Mesenchymal stem cell (in vitro differentiated cells and primary cell): ENCODE data around the gene GEMIN7.
"Not testable (repeated sequence)": the region's sequence is repeated elsewhere in the genome, so short reads cannot be mapped to it uniquely, and the experiment has no call there.

ENCODE experiments used
- DNase-seq: peaks from one replicate; pipeline ENCODE4 v3.0.0-alpha.2; 2013
- H2AFZ ChIP-seq: one replicate; pipeline ENCODE4 v1.6.1; 2013; ENCODE audit warnings: low read depth, mild to moderate bottlenecking, control low read depth, inconsistent platforms, low read length, moderate library complexity
- H2AK5ac ChIP-seq: 2 replicates; pipeline ENCODE4 v1.6.1; 2013; ENCODE audit warnings: low read length, moderate library complexity, mild to moderate bottlenecking, inconsistent platforms; ENCODE audit not compliant: severe bottlenecking
- H2BK120ac ChIP-seq: one replicate; pipeline ENCODE4 v1.6.1; 2013; ENCODE audit warnings: low read depth, mild to moderate bottlenecking, inconsistent platforms, low read length, moderate library complexity
- H2BK12ac ChIP-seq, 2 experiments: one replicate each; pipeline ENCODE4 v1.6.1; 2013; ENCODE audit warnings: inconsistent platforms in 2 of 2, low read length in 2 of 2, mild to moderate bottlenecking in 2 of 2, moderate library complexity in 2 of 2, control low read depth in 1 of 2
- H2BK15ac ChIP-seq: one replicate; pipeline ENCODE4 v1.6.1; 2013; ENCODE audit warnings: mild to moderate bottlenecking, low read depth, inconsistent platforms; ENCODE audit not compliant: poor library complexity, severe bottlenecking
- H2BK5ac ChIP-seq: 2 replicates; pipeline ENCODE4 v1.6.1; 2013; ENCODE audit warnings: low read depth, mild to moderate bottlenecking, low read length, control low read depth, inconsistent platforms; ENCODE audit not compliant: poor library complexity, severe bottlenecking
- H3K14ac ChIP-seq, 2 experiments: one replicate each; pipeline ENCODE4 v1.6.1; 2013; ENCODE audit warnings: inconsistent platforms in 2 of 2, low read length in 2 of 2, control low read depth in 1 of 2, mild to moderate bottlenecking in 1 of 2, moderate library complexity in 1 of 2
- H3K18ac ChIP-seq, 2 experiments: one replicate each; pipeline ENCODE4 v1.6.1; 2013; ENCODE audit warnings: inconsistent platforms in 2 of 2, low read length in 2 of 2, control low read depth in 1 of 2, low read depth in 1 of 2, mild to moderate bottlenecking in 1 of 2
- H3K23ac ChIP-seq, 2 experiments: one replicate each; pipeline ENCODE4 v1.6.1; 2013; ENCODE audit warnings: inconsistent platforms in 2 of 2, low read length in 2 of 2, mild to moderate bottlenecking in 2 of 2, moderate library complexity in 2 of 2, control low read depth in 1 of 2
- H3K27ac ChIP-seq: 2 replicates; pipeline ENCODE4 v1.5.1; 2013; ENCODE audit warnings: mild to moderate bottlenecking, moderate library complexity, low read length, control low read depth, inconsistent platforms; ENCODE audit not compliant: poor library complexity, severe bottlenecking
- H3K27me3 ChIP-seq, 2 experiments: 2 replicates each; pipeline versions ENCODE4 v1.6.1 to v1.7.0; 2013; ENCODE audit warnings: low read length in 2 of 2, mild to moderate bottlenecking in 2 of 2, moderate library complexity in 2 of 2, control low read depth in 1 of 2, inconsistent platforms in 1 of 2; ENCODE audit not compliant: control insufficient read depth in 1 of 2, insufficient read depth in 1 of 2
- H3K36me3 ChIP-seq, 2 experiments: 2 replicates each; pipeline versions ENCODE4 v1.6.1 to v1.7.0; 2013; ENCODE audit warnings: low read length in 2 of 2, control low read depth in 1 of 2, inconsistent platforms in 1 of 2, low read depth in 1 of 2, mild to moderate bottlenecking in 1 of 2; ENCODE audit not compliant: insufficient read depth in 2 of 2, control insufficient read depth in 1 of 2
- H3K4ac ChIP-seq, 2 experiments: one replicate each; pipeline ENCODE4 v1.6.1; 2013; ENCODE audit warnings: inconsistent platforms in 2 of 2, low read length in 2 of 2, mild to moderate bottlenecking in 2 of 2, moderate library complexity in 2 of 2, control low read depth in 1 of 2, low read depth in 1 of 2
- H3K4me1 ChIP-seq: 2 replicates; pipeline ENCODE4 v1.6.1; 2013; ENCODE audit warnings: low read depth, low read length, control low read depth; ENCODE audit not compliant: control insufficient read depth, insufficient read depth
- H3K4me2 ChIP-seq: 2 replicates; pipeline ENCODE4 v1.6.1; 2013; ENCODE audit warnings: low read length, mild to moderate bottlenecking, inconsistent platforms; ENCODE audit not compliant: poor library complexity, severe bottlenecking
- H3K4me3 ChIP-seq, 2 experiments: 2 replicates each; pipeline versions ENCODE4 v1.5.1 to v1.7.0; 2013; ENCODE audit warnings: low read length in 2 of 2, mild to moderate bottlenecking in 2 of 2, control low read depth in 1 of 2, low read depth in 1 of 2; ENCODE audit not compliant: insufficient read depth in 1 of 2
- H3K79me1 ChIP-seq: replicated peaks from 2 replicates; pipeline ENCODE4 v1.6.1; 2013; ENCODE audit warnings: mild to moderate bottlenecking, control low read depth, low read length, inconsistent platforms; ENCODE audit not compliant: poor library complexity, severe bottlenecking
- H3K9ac ChIP-seq: 2 replicates; pipeline ENCODE4 v1.7.0; 2013; ENCODE audit warnings: mild to moderate bottlenecking, low read length, moderate library complexity
- H3K9me3 ChIP-seq: 2 replicates; pipeline ENCODE4 v1.7.0; 2013; ENCODE audit warnings: mild to moderate bottlenecking, low read length; ENCODE audit not compliant: control insufficient read depth
- H4K8ac ChIP-seq: one replicate; pipeline ENCODE4 v1.6.1; 2013; ENCODE audit warnings: inconsistent platforms, mild to moderate bottlenecking, low read length, moderate library complexity
- H4K91ac ChIP-seq: one replicate; pipeline ENCODE4 v1.6.1; 2013; ENCODE audit warnings: mild to moderate bottlenecking, low read length, inconsistent platforms
- WGBS: methylation state at CpG from one replicate; pipeline ENCODE4 v1.1.7; 2013; ENCODE audit warnings: mixed read lengths; 5-methylcytosine and 5-hydroxymethylcytosine counted together

Gene GEMIN7

GRCh38 chr19:45118106-45118505 is 39.0 kb downstream of the GEMIN7 start:
- Histone ChIP-seq H2AK5ac (no peak overlapping the region), H2BK12ac (no peak overlapping the region), H3K36me3 (peaks cover 4 to 22% of the 10 kb centered on the region in 2 experiments), H3K4me2 (no peak overlapping the region), H3K9me3 (no peaks in the 10 kb centered on the region), H3K4ac (no peak overlapping the region), H2AFZ (no peak overlapping the region), H3K4me1 (peaks cover 32% of the 10 kb centered on the region), H3K9ac (no peak overlapping the region), H3K23ac (no peak overlapping the region), H3K27me3 (no peaks in the 10 kb centered on the region), H3K27ac (no peak overlapping the region), H4K91ac (no peak overlapping the region), H3K79me1 (peaks cover 63% of the 10 kb centered on the region), H2BK120ac (no peak overlapping the region), H2BK15ac (no peak overlapping the region), H3K18ac (no peak overlapping the region), H3K4me3 (no peak overlapping the region), H4K8ac (no peak overlapping the region), H2BK5ac (no peak overlapping the region), H3K14ac (no peak overlapping the region)
- DNase-seq = no peak
- 93% methylated on average over 5 of the region's 5 CpGs for WGBS

GRCh38 chr19:45118591-45119355 is 39.7 kb downstream of the GEMIN7 start:
- not testable (repeated sequence) for H3K9me3 ChIP-seq, H3K4me3 ChIP-seq, H2BK12ac ChIP-seq, H4K91ac ChIP-seq, H2AFZ ChIP-seq, H3K23ac ChIP-seq, H3K18ac ChIP-seq, H3K14ac ChIP-seq, H2BK15ac ChIP-seq, H3K27me3 ChIP-seq, H2BK120ac ChIP-seq, H2AK5ac ChIP-seq, H2BK5ac ChIP-seq, H3K4ac ChIP-seq, H3K27ac ChIP-seq, H4K8ac ChIP-seq, H3K4me2 ChIP-seq, H3K9ac ChIP-seq, DNase-seq
- H3K36me3 ChIP-seq = peaks cover 4 to 22% of the 10 kb centered on the region in 2 experiments
- 90% methylated on average over 18 of the region's 18 CpGs for WGBS
- H3K79me1 ChIP-seq = peaks cover 62% of the 10 kb centered on the region
- peaks cover 32% of the 10 kb centered on the region for H3K4me1 ChIP-seq

GRCh38 chr19:45119582-45119981 is 40.5 kb downstream of the GEMIN7 start:
- Histone ChIP-seq H3K4ac (no peak overlapping the region), H3K27me3 (no peaks in the 10 kb centered on the region), H2BK12ac (no peak overlapping the region), H2BK120ac (no peak overlapping the region), H4K91ac (no peak overlapping the region), H2AFZ (no peak overlapping the region), H3K9me3 (no peaks in the 10 kb centered on the region), H3K27ac (no peak overlapping the region), H2BK15ac (no peak overlapping the region), H3K4me3 (no peak overlapping the region), H3K9ac (no peak overlapping the region), H3K79me1 (peaks cover 64% of the 10 kb centered on the region), H3K23ac (no peak overlapping the region), H3K4me2 (no peak overlapping the region), H4K8ac (no peak overlapping the region), H3K4me1 (peaks cover 32% of the 10 kb centered on the region), H3K18ac (no peak overlapping the region), H2BK5ac (no peak overlapping the region), H3K36me3 (peaks cover 4 to 20% of the 10 kb centered on the region in 2 experiments), H3K14ac (no peak overlapping the region), H2AK5ac (no peak overlapping the region)
- WGBS = 100% methylated on average over 5 of the region's 6 CpGs
- no peak for DNase-seq

GRCh38 chr19:45121827-45122345 is 42.8 kb downstream of the GEMIN7 start:
- H3K23ac ChIP-seq = no peak overlapping the region
- H3K9me3 ChIP-seq = no peaks in the 10 kb centered on the region
- H2BK120ac ChIP-seq = no peak overlapping the region
- H3K18ac ChIP-seq = no peak overlapping the region
- no peak overlapping the region for H4K8ac ChIP-seq
- peaks cover 60% of the 10 kb centered on the region for H3K79me1 ChIP-seq
- H3K27me3 ChIP-seq = no peaks in the 10 kb centered on the region
- no peak for DNase-seq
- no peak overlapping the region for H2BK5ac ChIP-seq
- no peak overlapping the region for H3K9ac ChIP-seq
- no peak overlapping the region for H3K4me2 ChIP-seq
- no peak overlapping the region for H3K14ac ChIP-seq
- no peak overlapping the region for H3K4me3 ChIP-seq
- no peak overlapping the region for H2BK15ac ChIP-seq
- H3K27ac ChIP-seq = no peak overlapping the region
- 92% methylated on average over 11 of the region's 11 CpGs for WGBS
- H3K36me3 ChIP-seq = peaks cover 4 to 19% of the 10 kb centered on the region in 2 experiments
- no peak overlapping the region for H3K4ac ChIP-seq
- H2BK12ac ChIP-seq = no peak overlapping the region
- no peak overlapping the region for H2AFZ ChIP-seq
- no peak overlapping the region for H4K91ac ChIP-seq
- H3K4me1 ChIP-seq = peaks cover 33% of the 10 kb centered on the region
- no peak overlapping the region for H2AK5ac ChIP-seq
